NCI-H524 (cell line): ENCODE measurements around the gene PHAX.
"Not testable (repeated sequence)": the region's sequence is repeated elsewhere in the genome, so short reads cannot be mapped to it uniquely, and the experiment has no call there.

ENCODE experiments used
- DNase-seq, 2 experiments: peaks; one replicate each; lab custom pipeline; 2025; lab: John Stamatoyannopoulos, UW

PHAX gene

GRCh38 chr5:126603402-126603991 lies 2.8 kb downstream of the PHAX start:
- no peak for DNase-seq

- no peak for DNase-seq
These were observed 4.8 kb downstream of the PHAX start for GRCh38 chr5:126605525-126605924.

GRCh38 chr5:126610160-126610559 lies 9.4 kb downstream of the PHAX start:
- no peak for DNase-seq

GRCh38 chr5:126610616-126611015 lies 9.9 kb downstream of the PHAX start:
- no peak for DNase-seq

GRCh38 chr5:126613941-126614592 lies 13.3 kb downstream of the PHAX start:
- no peak for DNase-seq

- DNase-seq, result no peak
These were observed 14.5 kb downstream of the PHAX start for GRCh38 chr5:126615286-126615685.

- DNase-seq, result not testable (repeated sequence)
These were observed 16.9 kb downstream of the PHAX start for GRCh38 chr5:126617603-126618002.

- DNase-seq, result no peak
These were observed 19.0 kb downstream of the PHAX start for GRCh38 chr5:126619781-126620180.

GRCh38 chr5:126624534-126624933 lies 23.8 kb downstream of the PHAX start:
- no peak for DNase-seq

GRCh38 chr5:126628102-126628501 lies 27.4 kb downstream of the PHAX start:
- DNase-seq, result no peak

- DNase-seq, result no peak
These were observed 31.2 kb downstream of the PHAX start for GRCh38 chr5:126631920-126632319.

- DNase-seq, result no peak
These were observed 32.8 kb downstream of the PHAX start for GRCh38 chr5:126633552-126633951.

GRCh38 chr5:126635585-126635984 lies 34.8 kb downstream of the PHAX start:
- DNase-seq, result no peak

- DNase-seq, result no peak
These were observed 36.2 kb downstream of the PHAX start for GRCh38 chr5:126636956-126637355.

GRCh38 chr5:126640866-126641265 lies 40.1 kb downstream of the PHAX start:
- no peak for DNase-seq

GRCh38 chr5:126641387-126641786 lies 40.6 kb downstream of the PHAX start:
- no peak for DNase-seq

- DNase-seq, result no peak
These were observed 44.4 kb downstream of the PHAX start for GRCh38 chr5:126645132-126645531.

- DNase-seq, result no peak
These were observed 46.3 kb downstream of the PHAX start for GRCh38 chr5:126647071-126647470.

- no peak for DNase-seq
These were observed 47.7 kb downstream of the PHAX start for GRCh38 chr5:126648471-126648870.

GRCh38 chr5:126649057-126649456 lies 48.3 kb downstream of the PHAX start:
- not testable (repeated sequence) for DNase-seq

GRCh38 chr5:126649709-126650108 lies 49.0 kb downstream of the PHAX start:
- DNase-seq, result not testable (repeated sequence)

GRCh38 chr5:126650463-126650862 lies 49.7 kb downstream of the PHAX start:
- DNase-seq, result no peak

GRCh38 chr5:126651013-126651577 lies 50.3 kb downstream of the PHAX start:
- DNase-seq, result no peak
